Spleen (tissue), 11 donors: ENCODE results near the gene ST3GAL3. TPM values are rescaled to one million over a fixed set of nuclear protein-coding genes. Genes with fewer than 3 reads are reported as not detected.

Experiments used
- DNase-seq: peaks from one replicate; pipeline ENCODE4 v3.0.0-alpha.2; 2020
- H3K27ac ChIP-seq, 8 donors: fragments of 200-600 bp; sonication (generic) in 7 of 8; 1 replicate in 4 of 8; 2 replicates in 4 of 8; pipeline versions ENCODE4 v1.5.0 to v1.8.0; 2016 to 2021; ENCODE audit warnings: inconsistent platforms in 4 of 8, mild to moderate bottlenecking in 4 of 8, moderate library complexity in 1 of 8
- H3K27me3 ChIP-seq, 7 donors: fragments of 200-600 bp; sonication (generic) in 6 of 7; replicated peaks in 1 of 7; 1 replicate in 4 of 7; 2 replicates in 3 of 7; pipeline versions ENCODE4 v1.5.0 to v1.8.0; 2016 to 2021; ENCODE audit warnings: inconsistent platforms in 3 of 7, mild to moderate bottlenecking in 1 of 7
- H3K36me3 ChIP-seq, 6 donors: fragments of 200-600 bp; sonication (generic) in 5 of 6; 1 replicate in 4 of 6; 2 replicates in 2 of 6; pipeline versions ENCODE4 v1.5.0 to v1.8.0; 2016 to 2021; ENCODE audit warnings: inconsistent platforms in 2 of 6
- H3K4me1 ChIP-seq, 6 donors: fragments of 200-600 bp; sonication (generic) in 5 of 6; 1 replicate in 3 of 6; 2 replicates in 3 of 6; pipeline versions ENCODE4 v1.5.0 to v1.8.0; 2016 to 2021; ENCODE audit warnings: inconsistent platforms in 3 of 6
- H3K4me3 ChIP-seq, 8 donors: fragments of 200-600 bp; sonication (generic) in 7 of 8; 1 replicate in 4 of 8; 2 replicates in 4 of 8; pipeline versions ENCODE4 v1.5.0 to v1.8.0; 2016 to 2021; ENCODE audit warnings: inconsistent platforms in 4 of 8, mild to moderate bottlenecking in 4 of 8, moderate library complexity in 2 of 8
- H3K9me3 ChIP-seq, 8 donors: fragments of 200-600 bp; sonication (generic) in 7 of 8; 1 replicate in 4 of 8; 2 replicates in 4 of 8; pipeline versions ENCODE4 v1.5.0 to v1.8.0; 2016 to 2021; ENCODE audit warnings: inconsistent platforms in 4 of 8
- POLR2A ChIP-seq, 3 donors: fragments of 450-650 bp; IDR thresholded peaks; one replicate each; pipeline ENCODE4 v1.5.1; 2017; ENCODE audit warnings: antibody characterized with exemption in 3 of 3, mild to moderate bottlenecking in 1 of 3
- POLR2AphosphoS5 ChIP-seq, 3 donors: sonication (generic); formaldehyde crosslinking; IDR thresholded peaks; one replicate each; pipeline ENCODE4 v1.5.1; 2017; ENCODE audit warnings: antibody characterized with exemption in 3 of 3
- WGBS, 5 donors: extraction: QIAGEN DNeasy Blood & Tissue Kit in 3 of 5; methylation state at CpG; one replicate each; pipeline versions ENCODE4 v1.1.5 to v1.1.7; 2013 to 2018; 5-methylcytosine and 5-hydroxymethylcytosine counted together
- intact Hi-C: fragments of 100-400 bp; cut with DNase I; formaldehyde crosslinking; loops from one replicate; pipeline ENCODE4 v1.15.0; 2023; ENCODE audit warnings: low total_unique reads
- polyA plus RNA-seq, 3 donors: library from polyadenylated mRNA; stranded (reverse); fragments of 200-250 nt; gene quantifications; one replicate each; pipeline ENCODE4 v1.2.1, GENCODE V29; 2013
- total RNA-seq, 7 donors: library from RNA; depleted of rRNA in 3 of 7; stranded (reverse); fragments of >200 nt in 3 of 7; fragmentation: NEBNext Ultra II Directional in 4 of 7; extraction: Animal tissue kit (Norgen Biotek cat#: 25700) in 4 of 7; gene quantifications; one replicate each; pipeline versions ENCODE4 v1.1.0 to v1.2.1, GENCODE V29; 2016 to 2021
- TF ChIP-seq, protein P1 (sequence below), 11 experiments: fragments of 200-600 bp in 7 of 11; fragments of 450-650 bp in 4 of 11; sonication (generic) in 4 of 11; IDR thresholded peaks in 8 of 11; conservative IDR thresholded peaks in 3 of 11; 1 replicate in 7 of 11; 2 replicates in 4 of 11; pipeline versions ENCODE4 v1.4.0 to v1.8.0; 2016 to 2021; ENCODE audit warnings: antibody characterized with exemption in 11 of 11, inconsistent platforms in 4 of 11, mild to moderate bottlenecking in 1 of 11
- donor health status: healthy with polysubstance abuse.
- donor health status: DM: no; HTN: no; CAD: no; lungs with moderate emphysema.
- donor health status: DM: no; HTN: no; CAD: no.
- donor health status: Bipolar disorder and iron deficiency.
- donor health status: healthy.
- donor health status: DM: no; HTN: no; CAD: no.
- donor health status: DM: yes; HTN: yes; CAD: no.

ST3GAL3 gene
- total and polyA plus RNA-seq, 10 donors = 6.4 to 34.3 (median 21.0) TPM

DNA sequence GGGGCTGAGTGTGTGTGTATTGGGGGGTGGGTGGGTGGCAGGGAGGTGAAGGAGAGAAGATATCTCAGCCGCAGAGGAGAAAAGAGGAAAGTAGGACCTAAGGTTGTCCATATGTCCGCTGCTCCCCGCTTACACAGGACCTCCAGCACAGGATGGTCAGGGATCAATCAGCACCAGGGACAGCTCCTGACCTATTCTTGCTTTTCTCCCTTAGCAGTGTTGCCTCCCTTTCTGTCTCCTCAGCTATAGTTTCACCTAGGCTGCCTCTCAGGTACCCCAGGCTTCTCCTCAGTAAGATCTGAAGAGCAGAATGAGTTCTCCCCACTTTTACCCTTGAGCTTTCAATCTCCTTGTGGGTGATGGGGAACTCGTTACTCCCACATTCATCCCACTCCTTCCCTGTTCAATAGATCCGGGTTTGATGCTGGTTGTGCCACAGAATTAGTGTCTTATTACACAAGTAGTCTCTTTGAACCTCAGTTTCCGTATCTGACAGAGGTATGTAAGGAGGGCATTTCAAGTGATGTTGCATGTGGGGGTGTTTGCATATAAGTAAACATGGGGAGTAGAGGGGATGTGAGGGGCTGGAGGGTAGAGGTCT, 261.1 kb downstream of the ST3GAL3 start:
- no peaks in the 10 kb centered on the region for H3K9me3 ChIP-seq
- TF ChIP-seq, protein P1, sequence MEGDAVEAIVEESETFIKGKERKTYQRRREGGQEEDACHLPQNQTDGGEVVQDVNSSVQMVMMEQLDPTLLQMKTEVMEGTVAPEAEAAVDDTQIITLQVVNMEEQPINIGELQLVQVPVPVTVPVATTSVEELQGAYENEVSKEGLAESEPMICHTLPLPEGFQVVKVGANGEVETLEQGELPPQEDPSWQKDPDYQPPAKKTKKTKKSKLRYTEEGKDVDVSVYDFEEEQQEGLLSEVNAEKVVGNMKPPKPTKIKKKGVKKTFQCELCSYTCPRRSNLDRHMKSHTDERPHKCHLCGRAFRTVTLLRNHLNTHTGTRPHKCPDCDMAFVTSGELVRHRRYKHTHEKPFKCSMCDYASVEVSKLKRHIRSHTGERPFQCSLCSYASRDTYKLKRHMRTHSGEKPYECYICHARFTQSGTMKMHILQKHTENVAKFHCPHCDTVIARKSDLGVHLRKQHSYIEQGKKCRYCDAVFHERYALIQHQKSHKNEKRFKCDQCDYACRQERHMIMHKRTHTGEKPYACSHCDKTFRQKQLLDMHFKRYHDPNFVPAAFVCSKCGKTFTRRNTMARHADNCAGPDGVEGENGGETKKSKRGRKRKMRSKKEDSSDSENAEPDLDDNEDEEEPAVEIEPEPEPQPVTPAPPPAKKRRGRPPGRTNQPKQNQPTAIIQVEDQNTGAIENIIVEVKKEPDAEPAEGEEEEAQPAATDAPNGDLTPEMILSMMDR (IDR thresholded peaks at IDR 0.05 in 8 of 11, conservative IDR thresholded peaks at IDR 0.05 in 3 of 11) = no peak
- no peak for TF ChIP-seq POLR2A (IDR thresholded peaks at IDR 0.05)
- no peak for TF ChIP-seq POLR2AphosphoS5 (IDR thresholded peaks at IDR 0.05)
- DNase-seq = no peak
- 90 to 94% (median 93%) methylated on average over 6 of the region's 6 CpGs for WGBS, 5 donors
- no peak overlapping the region for H3K4me3 ChIP-seq
- H3K4me1 ChIP-seq = peaks cover 9 to 30% (median 21%) of the 10 kb centered on the region in 6 donors
- no peak overlapping the region for H3K27ac ChIP-seq
- intact Hi-C loops = no loop called here
- peaks cover 0 to 66% (median 12%) of the 10 kb centered on the region in 6 donors for H3K36me3 ChIP-seq
- no peaks in the 10 kb centered on the region for H3K27me3 ChIP-seq

DNA sequence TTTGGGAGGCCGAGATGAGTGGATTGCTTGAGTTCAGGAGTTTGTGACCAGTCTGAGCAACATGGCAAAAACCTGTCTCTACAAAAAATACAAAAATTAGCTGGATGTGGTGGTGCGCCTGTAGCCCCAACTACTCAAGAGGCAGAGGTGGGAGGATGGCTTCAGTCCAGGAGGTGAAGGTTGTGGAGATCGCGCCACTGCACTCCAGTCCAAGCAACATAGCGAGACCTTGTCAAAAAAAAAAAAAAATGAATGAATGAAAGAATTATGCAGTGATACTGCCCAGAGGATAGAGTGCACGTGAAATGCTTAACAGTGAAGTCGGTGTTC, 262.0 kb downstream of the ST3GAL3 start:
- 54 to 67% (median 62%) methylated on average over 7 of the region's 7 CpGs for WGBS, 5 donors
- peak overlapping the region in 7 of 8 donors; percentile 78 to 97 (median 95) for H3K4me3 ChIP-seq
- no peak for DNase-seq
- H3K27me3 ChIP-seq = no peaks in the 10 kb centered on the region
- H3K4me1 ChIP-seq = peaks cover 15 to 40% (median 28%) of the 10 kb centered on the region in 6 donors
- intact Hi-C loops = no loop called here
- peak overlapping the region in 1 of 8 donors; percentile 77 for H3K27ac ChIP-seq
- no peaks in the 10 kb centered on the region for H3K9me3 ChIP-seq
- peaks cover 0 to 57% (median 12%) of the 10 kb centered on the region in 6 donors for H3K36me3 ChIP-seq
- TF ChIP-seq POLR2AphosphoS5 (IDR thresholded peaks at IDR 0.05) = no peak
- TF ChIP-seq POLR2A (IDR thresholded peaks at IDR 0.05) = no peak
- TF ChIP-seq, protein P1 (IDR thresholded peaks at IDR 0.05 in 8 of 11, conservative IDR thresholded peaks at IDR 0.05 in 3 of 11) = no peak

DNA sequence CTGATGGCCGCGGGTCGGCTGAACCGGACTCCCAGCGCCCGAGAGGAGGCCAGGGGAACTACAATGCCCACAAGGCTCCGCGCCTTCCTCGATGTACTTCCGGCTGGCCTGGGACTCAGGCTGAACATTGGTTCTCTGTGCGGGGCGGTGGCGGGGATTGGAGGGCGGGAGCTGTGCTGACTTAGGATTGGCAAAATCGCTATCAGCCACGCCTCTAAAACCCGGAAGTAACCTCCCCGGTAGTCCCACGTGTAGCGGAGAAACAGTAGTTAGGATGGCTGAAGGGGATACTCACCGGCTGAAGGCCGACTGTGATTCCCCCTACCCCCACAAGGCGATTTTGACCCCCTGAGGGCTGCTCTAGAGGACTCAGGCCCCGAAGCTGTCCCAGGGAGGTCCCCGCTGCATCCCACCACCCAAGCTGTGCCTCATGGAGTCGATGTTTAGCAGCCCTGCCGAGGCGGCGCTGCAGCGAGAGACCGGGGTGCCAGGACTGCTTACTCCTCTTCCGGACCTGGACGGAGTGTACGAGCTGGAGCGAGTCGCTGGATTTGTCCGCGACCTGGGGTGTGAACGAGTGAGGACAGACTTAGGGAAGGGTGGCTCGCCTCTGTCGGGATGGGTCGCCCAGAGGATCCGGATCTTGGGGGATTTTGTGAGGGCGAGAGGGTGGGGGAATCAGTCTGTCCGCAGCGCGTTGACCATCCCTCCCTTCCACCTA, 262.6 kb downstream of the ST3GAL3 start, which contains the start of gene DPH2:
DPH2 (plus strand) TSS at position 265 of the 721 bp plus-strand sequence; CDS start at position 431, 166 bp downstream.
- H3K9me3 ChIP-seq = no peaks in the 10 kb centered on the region
- peaks cover 0 to 52% (median 12%) of the 10 kb centered on the region in 6 donors for H3K36me3 ChIP-seq
- intact Hi-C loops = no loop called here
- H3K27ac ChIP-seq = peak within 1 kb of the TSS in 6 of 8 donors; percentile 27 to 77 (median 59)
- no peak for TF ChIP-seq POLR2A (IDR thresholded peaks at IDR 0.05)
- TF ChIP-seq POLR2AphosphoS5 (IDR thresholded peaks at IDR 0.05) = peak; percentile 61 to 72 (median 66)
- TF ChIP-seq, protein P1 (IDR thresholded peaks at IDR 0.05 in 8 of 11, conservative IDR thresholded peaks at IDR 0.05 in 3 of 11) = peak in 6 of 11 experiments; percentile 11 to 34 (median 19)
- peak; percentile 99 for DNase-seq
- 0 to 1% (median 0%) methylated on average over 28 to 47 of the region's 47 CpGs for WGBS, 5 donors
- H3K27me3 ChIP-seq = no peaks in the 10 kb centered on the region
- peaks cover 15 to 41% (median 28%) of the 10 kb centered on the region in 6 donors for H3K4me1 ChIP-seq
- H3K4me3 ChIP-seq = peak within 1 kb of the TSS; percentile 78 to 97 (median 95)

DNA sequence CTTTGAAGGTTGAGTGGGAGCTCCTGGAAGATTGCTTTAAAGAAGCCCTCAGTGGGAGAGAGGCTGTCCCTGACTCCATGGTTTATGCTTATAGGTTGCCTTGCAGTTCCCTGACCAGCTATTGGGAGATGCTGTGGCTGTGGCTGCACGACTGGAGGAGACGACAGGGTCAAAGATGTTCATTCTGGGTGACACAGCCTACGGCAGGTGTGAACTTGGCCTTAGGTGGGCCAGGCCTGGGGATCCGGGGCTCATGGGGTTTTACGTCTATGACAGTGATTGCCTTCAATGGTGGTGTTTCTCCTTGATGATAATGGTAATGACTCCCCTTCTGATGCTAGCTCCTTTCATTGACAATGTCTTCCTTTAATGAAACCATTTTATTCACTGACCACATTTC, 263.2 kb downstream of the ST3GAL3 start:
- Histone ChIP-seq H3K9me3 (no peaks in the 10 kb centered on the region), H3K27me3 (no peaks in the 10 kb centered on the region), H3K4me3 (peak overlapping the region; percentile 78 to 97 (median 95)), H3K4me1 (peaks cover 16 to 45% (median 31%) of the 10 kb centered on the region in 6 donors), H3K36me3 (peaks cover 0 to 48% (median 12%) of the 10 kb centered on the region in 6 donors), H3K27ac (peak overlapping the region in 5 of 8 donors; percentile 27 to 77 (median 66))
- 50 to 73% (median 57%) methylated on average over 3 to 5 of the region's 5 CpGs for WGBS, 5 donors
- DNase-seq = no peak
- TF ChIP-seq, protein P1 (IDR thresholded peaks at IDR 0.05 in 8 of 11, conservative IDR thresholded peaks at IDR 0.05 in 3 of 11) = no peak
- TF ChIP-seq POLR2A (IDR thresholded peaks at IDR 0.05) (no peak), POLR2AphosphoS5 (IDR thresholded peaks at IDR 0.05) (no peak)
- intact Hi-C loops = no loop called here
